H54 (cell line): ENCODE results near the gene PUS3.
"Not testable (repeated sequence)": the region's sequence is repeated elsewhere in the genome, so short reads cannot be mapped to it uniquely, and the experiment has no call there.

ENCODE experiments used
- DNase-seq: peaks from one replicate; pipeline ENCODE4 v3.0.0; 2011; ENCODE audit warnings: low spot score, mixed read lengths; ENCODE audit not compliant: insufficient read length
- FAIRE-seq: peaks from 3 replicates; lab custom pipeline; 2011; peaks lifted over from hg19 to GRCh38; lab: Jason Lieb, UNC
- POLR2A ChIP-seq: IDR thresholded peaks from 2 replicates; pipeline ENCODE4 v1.6.1; 2011; ENCODE audit warnings: low read depth, mild to moderate bottlenecking, low read length

PUS3 gene

DNA sequence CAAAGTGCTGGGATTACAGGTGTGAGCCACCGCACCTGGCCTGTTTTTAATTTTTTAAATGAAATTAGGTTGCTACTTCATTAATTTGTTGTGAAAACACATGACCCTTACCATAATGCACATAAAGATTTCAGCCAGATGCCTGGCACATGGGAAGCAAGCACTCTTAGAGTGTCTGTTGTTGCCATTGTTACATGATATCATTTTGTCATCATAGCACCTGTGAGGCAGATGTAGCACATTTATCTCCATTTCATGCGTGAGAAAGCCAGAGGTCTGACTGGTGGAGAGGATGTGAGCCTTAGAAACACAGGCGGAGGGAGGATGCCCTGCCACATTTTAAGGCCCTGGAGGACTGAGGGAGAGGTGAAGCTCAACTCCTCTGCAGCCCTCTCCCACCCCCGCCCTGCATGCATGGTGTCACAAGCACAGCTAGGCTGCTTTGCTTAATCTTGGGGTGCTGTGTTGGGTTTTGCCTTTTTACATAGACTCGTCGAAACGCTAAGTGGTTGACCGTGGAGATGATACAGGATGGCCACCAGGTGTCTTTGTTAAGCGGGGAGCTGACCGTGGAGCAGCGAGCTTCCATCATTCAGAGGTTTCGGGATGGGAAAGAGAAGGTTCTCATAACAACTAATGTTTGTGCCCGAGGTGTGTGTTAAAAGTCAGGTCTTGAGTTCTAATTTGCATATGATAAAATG is 15.3 kb upstream of the PUS3 start:
- FAIRE-seq (no peak), DNase-seq (no peak)
- TF ChIP-seq POLR2A: no peak

DNA sequence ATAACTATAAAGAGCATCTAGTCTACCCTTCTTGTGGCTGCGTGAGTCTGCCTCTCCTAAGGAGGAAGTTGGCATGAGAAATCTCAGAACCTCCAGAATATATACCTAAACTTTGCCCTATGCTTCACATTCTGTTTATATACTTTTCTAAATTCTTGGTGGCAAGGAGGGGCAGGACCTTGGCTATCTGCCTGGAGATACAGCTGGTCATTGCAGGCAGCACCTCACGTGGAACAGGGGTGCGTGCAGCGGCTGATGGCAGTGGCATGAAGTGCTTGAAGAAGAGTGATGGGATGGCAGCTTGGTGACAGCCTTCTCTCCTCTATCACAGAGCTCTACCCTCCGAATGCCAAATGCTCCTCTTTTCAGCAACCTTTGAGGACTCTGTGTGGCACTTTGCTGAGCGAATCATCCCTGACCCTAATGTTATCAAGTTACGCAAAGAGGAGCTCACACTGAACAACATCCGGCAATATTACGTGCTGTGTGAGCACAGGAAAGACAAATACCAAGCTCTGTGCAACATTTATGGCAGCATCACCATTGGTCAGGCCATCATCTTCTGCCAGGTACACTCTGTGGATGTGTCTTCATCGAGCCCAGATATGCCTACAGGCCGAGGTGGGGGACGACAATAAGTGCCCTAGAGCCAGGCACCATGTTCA is 13.8 kb upstream of the PUS3 start:
- FAIRE-seq (no peak), DNase-seq (no peak)
- no peak for TF ChIP-seq POLR2A

DNA sequence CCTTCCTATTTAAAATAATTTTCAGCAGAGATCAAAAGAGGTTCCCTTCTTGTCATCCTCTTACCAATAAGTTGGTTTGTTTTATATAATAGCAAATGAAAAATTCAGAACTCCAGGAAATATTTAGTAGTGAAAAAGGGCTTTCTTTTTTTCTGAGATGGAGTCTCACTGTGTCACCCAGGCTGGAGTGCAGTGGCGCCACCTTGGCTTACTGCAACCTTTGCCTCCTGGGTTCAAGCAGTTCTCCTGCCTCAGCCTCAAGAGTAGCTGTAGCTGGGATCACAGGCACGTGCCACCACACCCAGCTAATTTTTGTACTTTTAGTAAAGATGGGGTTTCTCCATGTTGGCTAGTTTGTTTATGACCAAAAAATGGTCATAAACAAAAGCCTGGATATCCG is 11.6 kb upstream of the PUS3 start:
- not testable (repeated sequence) for DNase-seq, FAIRE-seq

DNA sequence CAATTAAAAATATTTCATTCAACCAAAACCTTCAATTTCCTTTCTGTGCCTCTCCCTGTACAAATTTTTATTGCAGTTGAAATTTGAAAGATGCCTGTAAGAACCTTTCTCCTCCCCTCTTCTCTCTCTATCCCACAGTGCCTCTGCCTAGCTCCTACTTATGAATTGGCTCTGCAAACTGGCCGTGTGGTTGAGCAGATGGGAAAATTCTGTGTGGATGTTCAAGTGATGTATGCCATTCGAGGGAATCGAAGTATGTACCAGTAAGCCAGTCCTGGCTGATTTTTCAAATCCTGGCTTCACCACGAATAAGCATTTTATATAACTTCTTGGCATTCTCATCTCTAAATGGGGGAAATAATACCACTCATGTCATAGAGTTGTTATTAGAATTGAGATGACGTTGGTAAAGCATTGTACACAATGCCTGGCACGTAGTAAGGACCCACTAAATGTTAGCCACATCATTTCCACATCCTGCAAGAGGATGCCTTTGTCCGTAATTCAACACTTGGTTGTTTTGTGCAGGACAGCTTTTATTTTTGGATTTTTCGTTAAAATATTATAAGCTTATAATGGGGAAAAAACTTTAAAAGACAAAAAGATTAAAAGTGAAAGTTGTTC is 7.3 kb upstream of the PUS3 start:
- no peak for DNase-seq
- no peak for FAIRE-seq
- TF ChIP-seq POLR2A: no peak

DNA sequence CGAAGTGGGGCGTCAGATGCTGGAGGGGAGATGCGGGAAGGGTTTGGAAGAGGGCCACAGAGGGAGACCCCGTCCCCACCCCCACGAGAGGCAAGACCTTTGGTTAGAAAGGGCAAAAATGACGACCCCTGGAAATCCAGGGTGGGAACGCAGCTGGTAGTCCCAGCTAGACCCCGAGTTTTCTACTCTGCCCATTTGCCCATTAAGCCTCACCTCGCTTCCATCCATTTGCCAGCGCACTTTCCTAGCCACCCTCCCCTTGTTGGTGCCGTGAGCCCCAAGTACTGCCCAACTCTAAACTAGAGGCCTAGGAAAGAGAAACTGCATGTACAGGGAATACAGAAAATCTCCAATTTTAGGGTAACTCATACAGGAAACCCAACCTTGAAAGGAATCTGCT is 1.7 kb upstream of the PUS3 start:
- no peak for TF ChIP-seq POLR2A
- no peak for DNase-seq
- no peak for FAIRE-seq

DNA sequence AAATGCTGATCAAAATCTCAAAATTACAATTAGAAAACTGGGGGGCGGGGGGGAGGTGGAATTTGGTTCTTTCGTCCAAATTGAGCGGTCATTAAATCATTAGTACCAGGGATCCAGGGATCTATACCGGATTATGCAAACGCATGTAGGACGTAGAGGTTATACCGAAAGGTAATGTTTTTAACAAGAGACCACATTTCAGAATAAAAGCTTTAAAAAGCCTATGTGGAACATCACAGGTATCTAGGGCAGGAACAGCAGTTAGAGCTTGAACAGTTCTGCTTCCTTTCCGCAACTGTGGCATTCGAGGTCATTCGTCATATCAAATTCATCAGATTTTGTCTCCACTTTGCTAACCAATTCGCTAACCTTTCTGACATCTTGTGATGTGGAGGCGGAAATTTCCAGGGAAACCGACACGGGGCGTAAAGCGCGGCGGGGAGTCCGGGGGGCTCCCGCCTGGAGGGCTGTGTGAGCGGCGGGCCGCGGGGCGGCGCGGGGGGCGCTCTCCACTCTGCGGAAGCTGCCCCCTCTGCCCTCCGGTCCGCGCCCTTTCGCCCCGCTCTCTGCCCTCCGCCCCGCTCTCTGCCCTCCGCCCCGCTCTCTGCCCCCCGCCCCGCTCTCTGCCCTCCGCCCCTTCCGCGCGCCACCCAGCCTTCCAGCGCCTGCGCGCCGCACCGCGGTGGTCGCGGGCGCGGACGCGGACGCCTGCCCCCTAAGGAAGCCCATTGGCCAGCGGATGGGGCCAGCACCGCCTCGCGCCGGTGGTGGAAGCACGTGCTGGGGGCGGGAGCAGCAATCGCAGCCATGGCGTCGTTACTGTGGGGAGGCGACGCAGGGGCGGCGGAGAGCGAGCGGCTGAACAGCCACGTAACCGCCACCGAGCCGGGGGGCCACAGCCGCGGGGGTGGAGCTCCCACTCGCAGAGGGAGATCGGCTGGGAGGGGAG is 979 bp upstream of the PUS3 start, which contains the start of gene DDX25:
Gene DDX25, plus strand, starts transcription at position 798 of the 949 bp plus-strand sequence. Its CDS starts 10 bp downstream, at position 808.
- no peak for TF ChIP-seq POLR2A
- DNase-seq (no peak), FAIRE-seq (no peak)

DNA sequence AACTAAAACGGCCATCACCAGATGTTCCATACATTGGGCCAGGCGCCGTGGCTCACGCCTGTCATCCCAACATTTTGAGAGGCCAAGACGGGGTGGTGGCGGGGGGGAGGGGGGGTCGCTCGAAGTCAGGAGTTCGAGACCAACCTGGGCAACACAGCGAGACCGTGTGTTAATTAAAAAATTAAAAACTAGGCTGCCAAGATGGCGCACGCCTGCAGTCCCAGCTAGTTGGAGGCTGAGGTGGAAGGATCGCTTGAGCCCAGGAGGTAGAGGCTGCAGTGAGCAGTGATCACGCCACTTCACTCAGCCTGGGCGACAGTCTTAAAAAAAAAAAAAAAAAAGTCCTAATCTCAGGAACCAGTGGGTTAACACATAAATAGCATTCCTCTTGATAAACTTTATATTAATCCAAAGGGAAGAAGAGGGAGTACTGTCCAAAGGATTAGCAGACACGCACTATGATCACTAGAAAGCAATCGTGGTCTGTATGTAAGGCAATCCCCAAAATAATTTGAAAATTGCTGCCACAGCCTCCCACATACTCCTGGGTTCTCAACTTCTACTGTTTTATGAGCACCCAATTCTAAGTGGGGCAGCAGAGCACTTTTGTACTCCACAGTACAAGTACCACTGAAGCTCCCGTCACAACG is 604 bp downstream of the PUS3 start:
- FAIRE-seq (no peak), DNase-seq (no peak)
- no peak for TF ChIP-seq POLR2A

DNA sequence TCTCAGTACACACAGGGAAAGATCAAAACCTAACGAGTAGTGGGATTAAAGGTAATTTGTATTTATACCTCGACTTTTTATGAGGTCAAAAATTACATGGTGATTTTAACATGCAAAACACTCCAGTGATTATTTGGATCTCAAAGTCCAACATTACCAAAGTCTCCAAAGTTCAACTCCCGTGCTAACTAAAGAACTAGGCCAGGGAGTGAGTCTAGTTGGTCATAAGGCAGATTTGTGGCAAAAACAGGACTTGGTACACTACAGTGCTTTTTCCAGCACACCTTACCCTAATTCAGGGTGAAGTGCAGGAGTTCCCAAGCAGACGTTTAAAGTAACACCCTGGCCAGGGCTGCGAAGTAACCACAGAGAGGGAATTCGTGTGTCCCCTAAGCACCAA is 1.1 kb downstream of the PUS3 start:
- no peak for DNase-seq
- FAIRE-seq: no peak
- no peak for TF ChIP-seq POLR2A

DNA sequence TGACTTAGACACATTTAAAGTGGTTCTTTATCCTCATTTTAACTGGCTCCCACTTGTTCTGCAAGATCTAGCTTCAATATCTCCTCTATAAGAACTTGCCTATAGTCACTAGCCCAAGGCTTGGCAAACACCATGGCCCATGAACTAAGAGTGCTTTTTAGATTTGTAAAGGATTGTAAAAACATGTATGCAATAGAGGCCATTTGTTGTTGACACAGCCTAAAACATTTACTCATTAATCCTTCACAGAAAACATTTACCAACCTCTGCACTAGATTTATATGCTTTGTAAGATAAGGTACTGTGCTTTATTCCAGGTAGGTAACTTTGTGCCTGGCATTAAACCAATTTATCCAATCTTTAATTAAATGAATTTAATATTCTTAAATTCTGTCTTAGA is 10.0 kb downstream of the PUS3 start:
- no peak for DNase-seq
- FAIRE-seq: no peak

DNA sequence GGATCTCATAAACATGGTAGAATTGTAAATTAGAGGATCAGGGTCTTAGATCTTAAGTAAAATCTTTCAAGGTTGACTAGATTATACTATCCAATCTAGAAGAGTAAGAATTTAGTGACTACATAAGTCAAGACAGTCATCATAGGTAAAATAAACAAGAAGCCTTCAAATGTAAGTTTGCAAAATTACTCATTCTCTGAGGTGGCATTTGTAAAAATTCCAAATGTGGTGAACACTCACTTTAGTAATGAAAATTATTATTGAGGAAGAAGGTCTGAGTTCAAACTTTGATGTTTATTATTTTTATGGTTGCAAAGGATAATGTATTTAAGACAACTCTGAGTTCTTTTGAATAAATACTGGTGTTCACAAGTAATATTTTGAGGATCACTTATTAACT is 10.9 kb downstream of the PUS3 start:
- no peak for DNase-seq
- TF ChIP-seq POLR2A: no peak
- no peak for FAIRE-seq

More for the DNA sequence above, 10.0 kb downstream of the PUS3 start:
- TF ChIP-seq POLR2A: no peak

DNA sequence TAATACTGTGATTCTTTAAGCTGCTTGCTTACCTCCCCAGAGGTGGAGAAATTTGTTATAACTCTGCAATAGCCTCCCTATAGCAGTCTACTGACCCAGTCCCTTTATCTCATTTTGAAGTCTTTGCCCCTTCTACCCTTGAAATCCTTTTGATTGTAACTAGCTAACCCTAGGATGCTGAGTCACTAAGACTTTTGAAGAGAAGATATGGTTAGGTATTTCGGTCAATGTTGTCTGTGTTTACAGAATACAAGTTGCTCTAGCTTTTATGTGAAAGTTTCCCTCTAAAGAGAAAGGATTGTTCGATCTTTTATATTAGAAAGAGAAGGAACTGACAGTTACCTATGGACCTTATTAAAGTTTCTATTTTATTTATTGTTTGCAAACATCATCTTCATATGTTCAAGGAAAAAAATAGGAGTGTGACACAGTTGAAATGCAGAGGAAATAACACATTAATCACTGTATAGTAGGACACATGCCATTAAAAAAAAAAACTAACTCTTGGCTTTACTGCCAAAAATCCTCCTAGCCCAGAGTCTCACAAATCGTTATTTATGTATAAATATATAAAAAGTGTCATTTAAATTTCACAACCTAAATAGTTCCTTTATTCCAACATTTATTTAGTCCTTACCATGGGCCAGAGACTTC is 12.4 kb downstream of the PUS3 start:
- FAIRE-seq (no peak), DNase-seq (no peak)
- no peak for TF ChIP-seq POLR2A
